ENCODE measurements around the gene KCNH1.
"Not testable (repeated sequence)": the region's sequence is repeated elsewhere in the genome, so short reads cannot be mapped to it uniquely, and the experiment has no call there.

The KCNH1 gene

GRCh38 chr1:210683403-210684047, 450.4 kb downstream of the KCNH1 start:
- no peak for DNase-seq (ENCODE audit: low read depth)

- peak; percentile 47 for DNase-seq (ENCODE audit: low read depth)
Measured at GRCh38 chr1:210681158-210681557, 452.8 kb downstream of the KCNH1 start.

GRCh38 chr1:210678306-210678705, 455.6 kb downstream of the KCNH1 start:
- DNase-seq (ENCODE audit: low read depth) = no peak

GRCh38 chr1:210677533-210677932, 456.4 kb downstream of the KCNH1 start:
- no peak for DNase-seq (ENCODE audit: low read depth)

GRCh38 chr1:210676539-210676938, 457.4 kb downstream of the KCNH1 start:
- DNase-seq (ENCODE audit: low read depth) = no peak

- DNase-seq (ENCODE audit: low read depth) = no peak
Measured at GRCh38 chr1:210674151-210674550, 459.8 kb downstream of the KCNH1 start.

GRCh38 chr1:210669951-210670350, 464.0 kb downstream of the KCNH1 start:
- DNase-seq (ENCODE audit: low read depth) = no peak

GRCh38 chr1:210663730-210664573, 470.0 kb downstream of the KCNH1 start:
- peak; percentile 93 for DNase-seq (ENCODE audit: low read depth)

- DNase-seq (ENCODE audit: low read depth) = no peak
Measured at GRCh38 chr1:210662291-210663050, 471.5 kb downstream of the KCNH1 start.

- not testable (repeated sequence) for DNase-seq (ENCODE audit: low read depth)
Measured at GRCh38 chr1:210661520-210661919, 472.4 kb downstream of the KCNH1 start.

GRCh38 chr1:210657806-210658205, 476.1 kb downstream of the KCNH1 start:
- no peak for DNase-seq (ENCODE audit: low read depth)

- DNase-seq (ENCODE audit: low read depth) = no peak
Measured at GRCh38 chr1:210655511-210655910, 478.4 kb downstream of the KCNH1 start.

GRCh38 chr1:210654176-210654981, 479.6 kb downstream of the KCNH1 start:
- no peak for DNase-seq (ENCODE audit: low read depth)

- DNase-seq (ENCODE audit: low read depth) = peak; percentile 41
Measured at GRCh38 chr1:210653771-210654170, 480.2 kb downstream of the KCNH1 start.

GRCh38 chr1:210652329-210652954, 481.5 kb downstream of the KCNH1 start:
- no peak for DNase-seq (ENCODE audit: low read depth)

GRCh38 chr1:210650403-210650802, 483.5 kb downstream of the KCNH1 start:
- no peak for DNase-seq (ENCODE audit: low read depth)

GRCh38 chr1:210648588-210649269, 485.2 kb downstream of the KCNH1 start:
- no peak for DNase-seq (ENCODE audit: low read depth)

- peak; percentile 91 for DNase-seq (ENCODE audit: low read depth)
Measured at GRCh38 chr1:210647406-210648333, 486.3 kb downstream of the KCNH1 start.

GRCh38 chr1:210646258-210646616, 487.7 kb downstream of the KCNH1 start:
- DNase-seq (ENCODE audit: low read depth) = peak; percentile 27
